WERI-Rb-1 (cell line): Measurements from ENCODE around the gene PACRG.

Experiments
- DNase-seq: peaks from one replicate; pipeline ENCODE4 v3.0.0-alpha.2; 2020
- H3K27ac ChIP-seq: fragments of 250-450 bp; sonication (Bioruptor Pico); 2 replicates; pipeline ENCODE4 v1.5.1; 2020; ENCODE audit warnings: mild to moderate bottlenecking, moderate library complexity
- H3K27me3 ChIP-seq: fragments of 250-450 bp; sonication (Bioruptor Pico); 2 replicates; pipeline ENCODE4 v1.5.1; 2021; ENCODE audit warnings: mild to moderate bottlenecking, low read depth, moderate library complexity; ENCODE audit not compliant: insufficient read depth, severe bottlenecking
- H3K36me3 ChIP-seq: fragments of 250-450 bp; sonication (Bioruptor Pico); 2 replicates; pipeline ENCODE4 v1.5.1; 2020; ENCODE audit warnings: mild to moderate bottlenecking, moderate library complexity
- H3K4me3 ChIP-seq: 2 replicates; pipeline ENCODE4 v1.5.1; 2011; ENCODE audit warnings: low read depth, mild to moderate bottlenecking, control low read depth, low read length
- H3K9me3 ChIP-seq: fragments of 250-450 bp; sonication (Bioruptor Pico); 2 replicates; pipeline ENCODE4 v1.5.1; 2021; ENCODE audit warnings: mild to moderate bottlenecking, moderate library complexity; ENCODE audit not compliant: severe bottlenecking
- CTCF ChIP-seq: IDR thresholded peaks from 2 replicates; pipeline ENCODE4 v1.5.1; 2011; ENCODE audit warnings: low read depth, mild to moderate bottlenecking, control low read depth, inconsistent platforms, low read length

The PACRG gene

GRCh38 chr6:162962093-162962492 lies 234.3 kb downstream of the PACRG start:
- TF ChIP-seq CTCF, result no peak
- no peak for DNase-seq
- Histone ChIP-seq H3K36me3 (no peaks in the 10 kb centered on the region), H3K27ac (no peak overlapping the region), H3K4me3 (no peak overlapping the region), H3K27me3 (no peaks in the 10 kb centered on the region), H3K9me3 (no peaks in the 10 kb centered on the region)

- DNase-seq, result no peak
- no peak overlapping the region for H3K4me3 ChIP-seq
- no peaks in the 10 kb centered on the region for H3K36me3 ChIP-seq
- no peaks in the 10 kb centered on the region for H3K9me3 ChIP-seq
- H3K27me3 ChIP-seq, result no peaks in the 10 kb centered on the region
- no peak for TF ChIP-seq CTCF
- no peak overlapping the region for H3K27ac ChIP-seq
These were observed 236.1 kb downstream of the PACRG start for GRCh38 chr6:162963861-162964260.

GRCh38 chr6:162964488-162965140 lies 236.8 kb downstream of the PACRG start:
- no peaks in the 10 kb centered on the region for H3K9me3 ChIP-seq
- H3K4me3 ChIP-seq, result no peak overlapping the region
- H3K36me3 ChIP-seq, result no peaks in the 10 kb centered on the region
- no peak for TF ChIP-seq CTCF
- DNase-seq, result no peak
- H3K27me3 ChIP-seq, result no peaks in the 10 kb centered on the region
- no peak overlapping the region for H3K27ac ChIP-seq

- Histone ChIP-seq H3K27me3 (no peaks in the 10 kb centered on the region), H3K9me3 (no peaks in the 10 kb centered on the region), H3K36me3 (no peaks in the 10 kb centered on the region), H3K4me3 (no peak overlapping the region), H3K27ac (no peak overlapping the region)
- no peak for DNase-seq
- no peak for TF ChIP-seq CTCF
These were observed 237.6 kb downstream of the PACRG start for GRCh38 chr6:162965366-162965765.

- H3K27ac ChIP-seq, result no peak overlapping the region
- H3K36me3 ChIP-seq, result no peaks in the 10 kb centered on the region
- DNase-seq, result no peak
- no peak for TF ChIP-seq CTCF
- H3K4me3 ChIP-seq, result no peak overlapping the region
- no peaks in the 10 kb centered on the region for H3K27me3 ChIP-seq
- no peaks in the 10 kb centered on the region for H3K9me3 ChIP-seq
These were observed 242.5 kb downstream of the PACRG start for GRCh38 chr6:162970246-162970645.

GRCh38 chr6:162971356-162971755 lies 243.6 kb downstream of the PACRG start:
- no peak for DNase-seq
- H3K4me3 ChIP-seq, result no peak overlapping the region
- H3K27me3 ChIP-seq, result no peaks in the 10 kb centered on the region
- no peak for TF ChIP-seq CTCF
- H3K27ac ChIP-seq, result no peak overlapping the region
- H3K9me3 ChIP-seq, result no peaks in the 10 kb centered on the region
- H3K36me3 ChIP-seq, result no peaks in the 10 kb centered on the region
